HUES6 (cell line): Measurements from ENCODE around the gene TNNC1.

Experiments used
- H3K27ac ChIP-seq: 2 replicates; pipeline ENCODE4 v1.7.0; 2013; ENCODE audit warnings: low read depth, mild to moderate bottlenecking, low read length, inconsistent platforms
- H3K27me3 ChIP-seq: 2 replicates; pipeline ENCODE4 v1.6.1; 2013; ENCODE audit warnings: low read length; ENCODE audit not compliant: control insufficient read depth, insufficient read depth
- H3K36me3 ChIP-seq: 2 replicates; pipeline ENCODE4 v1.6.1; 2013; ENCODE audit warnings: low read length; ENCODE audit not compliant: control insufficient read depth, insufficient read depth
- H3K4me1 ChIP-seq: 2 replicates; pipeline ENCODE4 v1.6.1; 2013; ENCODE audit warnings: low read length; ENCODE audit not compliant: control insufficient read depth, insufficient read depth
- H3K4me3 ChIP-seq: 2 replicates; pipeline ENCODE4 v1.5.1; 2013; ENCODE audit warnings: low read depth, low read length
- H3K9ac ChIP-seq: one replicate; pipeline ENCODE4 v1.6.1; 2013; ENCODE audit warnings: mild to moderate bottlenecking, low read length
- H3K9me3 ChIP-seq: 2 replicates; pipeline ENCODE4 v1.6.1; 2013; ENCODE audit warnings: low read depth, low read length; ENCODE audit not compliant: control insufficient read depth, insufficient read depth

Gene TNNC1

GRCh38 chr3:52455283-52456168 is 1.7 kb upstream of the TNNC1 start, which contains the start of gene NISCH:
TSS of gene NISCH (plus strand) at chr3:52455604. CDS start at chr3:52455642, 38 bp downstream.
- H3K9me3 ChIP-seq, result no peaks in the 10 kb centered on the region
- peaks cover 28% of the 10 kb centered on the region for H3K36me3 ChIP-seq
- no peaks in the 10 kb centered on the region for H3K27me3 ChIP-seq
- H3K27ac ChIP-seq, result peak within 1 kb of the TSS; percentile 76; the same call in 1 of the 2 replicates
- H3K4me3 ChIP-seq, result peak within 1 kb of the TSS; percentile 75
- peaks cover 35% of the 10 kb centered on the region for H3K4me1 ChIP-seq
- H3K9ac ChIP-seq, result peak within 1 kb of the TSS; percentile 85

GRCh38 chr3:52454938-52455282 is 1.1 kb upstream of the TNNC1 start:
- Histone ChIP-seq H3K9ac (no peak overlapping the region), H3K4me3 (peak overlapping the region; percentile 46), H3K27ac (no peak overlapping the region), H3K4me1 (peaks cover 41% of the 10 kb centered on the region), H3K9me3 (no peaks in the 10 kb centered on the region), H3K36me3 (peaks cover 22% of the 10 kb centered on the region), H3K27me3 (no peaks in the 10 kb centered on the region)

GRCh38 chr3:52454250-52454937 is 553 bp upstream of the TNNC1 start:
- peaks cover 44% of the 10 kb centered on the region for H3K4me1 ChIP-seq
- no peaks in the 10 kb centered on the region for H3K27me3 ChIP-seq
- no peak overlapping the region for H3K9ac ChIP-seq
- no peaks in the 10 kb centered on the region for H3K9me3 ChIP-seq
- no peak overlapping the region for H3K4me3 ChIP-seq
- peaks cover 22% of the 10 kb centered on the region for H3K36me3 ChIP-seq
- no peak overlapping the region for H3K27ac ChIP-seq

- H3K4me3 ChIP-seq, result no peak overlapping the region; the same call in 1 of the 2 replicates
- no peaks in the 10 kb centered on the region for H3K27me3 ChIP-seq
- peaks cover 5% of the 10 kb centered on the region for H3K36me3 ChIP-seq
- peaks cover 44% of the 10 kb centered on the region for H3K4me1 ChIP-seq
- H3K27ac ChIP-seq, result no peak overlapping the region
- peak overlapping the region; percentile 41 for H3K9ac ChIP-seq
- no peaks in the 10 kb centered on the region for H3K9me3 ChIP-seq
Measured at GRCh38 chr3:52452570-52453221, 1.1 kb downstream of the TNNC1 start.

- Histone ChIP-seq H3K9ac (no peak overlapping the region), H3K9me3 (no peaks in the 10 kb centered on the region), H3K27me3 (no peaks in the 10 kb centered on the region), H3K36me3 (no peaks in the 10 kb centered on the region), H3K4me3 (no peak overlapping the region), H3K4me1 (peaks cover 42% of the 10 kb centered on the region), H3K27ac (no peak overlapping the region)
Measured at GRCh38 chr3:52452126-52452525, 1.7 kb downstream of the TNNC1 start.

- no peak overlapping the region for H3K27ac ChIP-seq
- H3K9ac ChIP-seq, result no peak overlapping the region
- no peaks in the 10 kb centered on the region for H3K36me3 ChIP-seq
- H3K4me1 ChIP-seq, result peaks cover 36% of the 10 kb centered on the region
- H3K27me3 ChIP-seq, result no peaks in the 10 kb centered on the region
- no peaks in the 10 kb centered on the region for H3K9me3 ChIP-seq
- H3K4me3 ChIP-seq, result no peak overlapping the region
Measured at GRCh38 chr3:52451237-52452083, 2.4 kb downstream of the TNNC1 start.

GRCh38 chr3:52450489-52451236 is 3.2 kb downstream of the TNNC1 start:
- H3K4me1 ChIP-seq, result peaks cover 34% of the 10 kb centered on the region
- no peak overlapping the region for H3K4me3 ChIP-seq
- H3K27me3 ChIP-seq, result no peaks in the 10 kb centered on the region
- no peaks in the 10 kb centered on the region for H3K9me3 ChIP-seq
- no peak overlapping the region for H3K9ac ChIP-seq
- no peak overlapping the region for H3K27ac ChIP-seq
- no peaks in the 10 kb centered on the region for H3K36me3 ChIP-seq

GRCh38 chr3:52447512-52448355 is 6.1 kb downstream of the TNNC1 start:
- Histone ChIP-seq H3K4me3 (no peak overlapping the region), H3K27me3 (no peaks in the 10 kb centered on the region), H3K27ac (no peak overlapping the region), H3K9ac (no peak overlapping the region), H3K36me3 (no peaks in the 10 kb centered on the region), H3K4me1 (peaks cover 22% of the 10 kb centered on the region), H3K9me3 (no peaks in the 10 kb centered on the region)

GRCh38 chr3:52446631-52447511 is 7.0 kb downstream of the TNNC1 start:
- Histone ChIP-seq H3K27me3 (no peaks in the 10 kb centered on the region), H3K36me3 (no peaks in the 10 kb centered on the region), H3K4me3 (no peak overlapping the region), H3K9me3 (no peaks in the 10 kb centered on the region), H3K9ac (no peak overlapping the region), H3K4me1 (peaks cover 18% of the 10 kb centered on the region), H3K27ac (no peak overlapping the region)
